ENCODE results near the gene HYCC2. TPM values are rescaled to one million over a fixed set of nuclear protein-coding genes. Genes with fewer than 3 reads are reported as not detected.

The HYCC2 gene
- total and polyA plus RNA-seq, 3 donors from 2014 or later: 10.7 to 27.9 (median 26.8) TPM

- 92 to 100% methylated on average over 1 of the region's 1 CpG for WGBS, 2 donors
- no peak for TF ChIP-seq CTCF (IDR thresholded peaks at IDR 0.05)
- no peak for TF ChIP-seq POLR2A (IDR thresholded peaks at IDR 0.05)
- no peak for DNase-seq
Observed at GRCh38 chr2:201105759-201106158, 34.3 kb upstream of the HYCC2 start.

GRCh38 chr2:201100497-201100896 lies 29.0 kb upstream of the HYCC2 start:
- 95% methylated on average over 3 of the region's 3 CpGs for WGBS, 2 donors
- no peak overlapping the region for H3K27ac ChIP-seq
- TF ChIP-seq CTCF (IDR thresholded peaks at IDR 0.05): no peak
- TF ChIP-seq POLR2A (IDR thresholded peaks at IDR 0.05): no peak
- H3K9me3 ChIP-seq: no peaks in the 10 kb centered on the region
- intact Hi-C loops (cut with DNase I; ENCODE audit: low total_unique reads): no loop called here
- H3K4me1 ChIP-seq: no peaks in the 10 kb centered on the region
- H3K4me3 ChIP-seq: no peak overlapping the region
- no peaks in the 10 kb centered on the region for H3K27me3 ChIP-seq
- H3K36me3 ChIP-seq (ENCODE audit: low read depth, missing control alignments): no peaks in the 10 kb centered on the region
- no peak for DNase-seq

More at GRCh38 chr2:201105759-201106158, 34.3 kb upstream of the HYCC2 start:
- intact Hi-C loops (cut with DNase I; ENCODE audit: low total_unique reads): no loop called here
- Histone ChIP-seq H3K36me3 (ENCODE audit: low read depth, missing control alignments) (no peaks in the 10 kb centered on the region), H3K4me1 (no peaks in the 10 kb centered on the region), H3K27me3 (no peaks in the 10 kb centered on the region), H3K9me3 (no peaks in the 10 kb centered on the region), H3K4me3 (no peak overlapping the region), H3K27ac (no peak overlapping the region)

- H3K4me3 ChIP-seq: no peak overlapping the region
- no peak for TF ChIP-seq CTCF (IDR thresholded peaks at IDR 0.05)
- no peak for TF ChIP-seq POLR2A (IDR thresholded peaks at IDR 0.05)
- H3K9me3 ChIP-seq: no peaks in the 10 kb centered on the region
- WGBS, 2 donors: 69 to 74% methylated on average over 5 of the region's 5 CpGs
- no peak for DNase-seq
- H3K27ac ChIP-seq: no peak overlapping the region
- H3K27me3 ChIP-seq: no peaks in the 10 kb centered on the region
- H3K4me1 ChIP-seq: no peaks in the 10 kb centered on the region
- H3K36me3 ChIP-seq (ENCODE audit: low read depth, missing control alignments): no peaks in the 10 kb centered on the region
- intact Hi-C loops (cut with DNase I; ENCODE audit: low total_unique reads): no loop called here
Observed at GRCh38 chr2:201093573-201093972, 22.1 kb upstream of the HYCC2 start.

- H3K36me3 ChIP-seq (ENCODE audit: low read depth, missing control alignments): no peaks in the 10 kb centered on the region
- no peaks in the 10 kb centered on the region for H3K9me3 ChIP-seq
- no peak overlapping the region for H3K27ac ChIP-seq
- no peaks in the 10 kb centered on the region for H3K4me1 ChIP-seq
- WGBS, 2 donors: 86 to 92% methylated on average over 4 of the region's 4 CpGs
- TF ChIP-seq POLR2A (IDR thresholded peaks at IDR 0.05) (no peak), CTCF (IDR thresholded peaks at IDR 0.05) (no peak)
- H3K27me3 ChIP-seq: no peaks in the 10 kb centered on the region
- intact Hi-C loops (cut with DNase I; ENCODE audit: low total_unique reads): no loop called here
- H3K4me3 ChIP-seq: no peak overlapping the region
- DNase-seq: no peak
Observed at GRCh38 chr2:201090574-201090973, 19.1 kb upstream of the HYCC2 start.

- 69 to 74% methylated on average over 2 of the region's 2 CpGs for WGBS, 2 donors
- H3K27ac ChIP-seq: no peak overlapping the region
- H3K27me3 ChIP-seq: no peaks in the 10 kb centered on the region
- no peaks in the 10 kb centered on the region for H3K4me1 ChIP-seq
- intact Hi-C loops (cut with DNase I; ENCODE audit: low total_unique reads): no loop called here
- TF ChIP-seq POLR2A (IDR thresholded peaks at IDR 0.05): no peak
- no peak for DNase-seq
- no peak overlapping the region for H3K4me3 ChIP-seq
- no peaks in the 10 kb centered on the region for H3K36me3 ChIP-seq (ENCODE audit: low read depth, missing control alignments)
- H3K9me3 ChIP-seq: no peaks in the 10 kb centered on the region
Observed at GRCh38 chr2:201084863-201085262, 13.4 kb upstream of the HYCC2 start.
